SH-SY5Y (cell line): Measurements from ENCODE around the gene HMGN4.

ENCODE experiments used
- GATA2 ChIP-seq: IDR thresholded peaks from 2 replicates; pipeline ENCODE4 v1.6.1; 2011; ENCODE audit warnings: mild to moderate bottlenecking, low read depth, low read length
- GATA3 ChIP-seq: IDR thresholded peaks from 2 replicates; pipeline ENCODE4 v1.6.1; 2011; ENCODE audit warnings: low read depth, mild to moderate bottlenecking, low read length, moderate library complexity

DNA sequence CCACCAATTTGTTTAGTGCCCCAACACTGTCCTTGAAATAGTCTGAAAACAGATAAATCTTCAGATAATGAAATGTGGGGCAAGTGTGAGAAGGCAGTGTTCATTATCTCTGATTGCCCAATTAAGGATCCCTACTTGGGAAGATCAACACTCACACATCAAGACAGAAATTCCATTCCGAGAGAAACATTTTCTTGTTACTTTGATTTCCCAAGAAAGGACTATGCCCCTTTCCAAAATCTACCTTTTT lies 16.2 kb downstream of the HMGN4 start:
- TF ChIP-seq GATA2 (no peak), GATA3 (no peak)
